HepG2 (cell line): ENCODE data around the gene BEGAIN.

Experiments used
- CTCF ChIP-seq: sonication (generic); formaldehyde crosslinking; IDR thresholded peaks from 2 replicates; pipeline ENCODE4 v1.5.0; 2020; ENCODE audit warnings: mild to moderate bottlenecking, missing genetic modification reagents, moderate library complexity
- EZH2 ChIP-seq: conservative IDR thresholded peaks from 2 replicates; pipeline ENCODE4 v1.6.1; 2012; ENCODE audit warnings: mild to moderate bottlenecking, low read depth, low read length, moderate library complexity
- HINFP ChIP-seq: sonication (generic); formaldehyde crosslinking; IDR thresholded peaks from 2 replicates; pipeline ENCODE4 v1.4.0; 2020; ENCODE audit warnings: low read depth, mild to moderate bottlenecking, missing genetic modification reagents
- HNRNPK ChIP-seq: fragments of 200-400 bp; formaldehyde crosslinking; IDR thresholded peaks from 2 replicates; pipeline ENCODE4 v1.6.1; 2018; ENCODE audit warnings: low read length, low read depth, moderate library complexity, mild to moderate bottlenecking; ENCODE audit not compliant: poor library complexity, severe bottlenecking
- MATR3 ChIP-seq: sonication (generic); formaldehyde crosslinking; IDR thresholded peaks from 2 replicates; pipeline ENCODE4 v1.4.0; 2020; ENCODE audit warnings: missing genetic modification reagents
- PCBP1 ChIP-seq: fragments of 200-400 bp; formaldehyde crosslinking; IDR thresholded peaks from 2 replicates; pipeline ENCODE4 v1.6.1; 2017; ENCODE audit warnings: mild to moderate bottlenecking, low read depth, low read length, borderline replicate concordance
- POLR2A ChIP-seq, 2 experiments: IDR thresholded peaks; 2 replicates each; pipeline ENCODE4 v1.6.1; 2011; ENCODE audit warnings: low read depth in 2 of 2, low read length in 2 of 2, mild to moderate bottlenecking in 1 of 2, moderate library complexity in 1 of 2; ENCODE audit not compliant: insufficient read depth in 1 of 2
- SNAI1 ChIP-seq: sonication (generic); formaldehyde crosslinking; IDR thresholded peaks from 2 replicates; pipeline ENCODE4 v1.5.0; 2020; ENCODE audit warnings: mild to moderate bottlenecking, missing genetic modification reagents, borderline replicate concordance
- ZNF121 ChIP-seq: sonication (generic); formaldehyde crosslinking; IDR thresholded peaks from 2 replicates; pipeline ENCODE4 v1.5.0; 2020; ENCODE audit warnings: mild to moderate bottlenecking, missing genetic modification reagents
- ZNF501 ChIP-seq: sonication (generic); formaldehyde crosslinking; IDR thresholded peaks from 2 replicates; pipeline ENCODE4 v1.5.1; 2020; ENCODE audit warnings: mild to moderate bottlenecking, moderate library complexity, missing genetic modification reagents
- ZNF761 ChIP-seq: sonication (generic); formaldehyde crosslinking; conservative IDR thresholded peaks from 2 replicates; pipeline ENCODE4 v1.4.0; 2020; ENCODE audit warnings: mild to moderate bottlenecking, missing genetic modification reagents
- ZNF777 ChIP-seq: sonication (generic); formaldehyde crosslinking; IDR thresholded peaks from 2 replicates; pipeline ENCODE4 v1.4.0; 2020; ENCODE audit warnings: missing genetic modification reagents
- ZSCAN21 ChIP-seq: sonication (generic); formaldehyde crosslinking; IDR thresholded peaks from 2 replicates; pipeline ENCODE4 v1.8.0; 2022; ENCODE audit warnings: mild to moderate bottlenecking, missing genetic modification reagents, moderate library complexity, borderline replicate concordance

- no peak for TF ChIP-seq SNAI1 (CRISPR knock-in tag)
- no peak for TF ChIP-seq HINFP (CRISPR knock-in tag)
- TF ChIP-seq HNRNPK, result no peak
- TF ChIP-seq CTCF (CRISPR knock-in tag), result no peak
- no peak for TF ChIP-seq ZSCAN21 (CRISPR knock-in tag)
- TF ChIP-seq ZNF777 (CRISPR knock-in tag), result no peak
- no peak for TF ChIP-seq MATR3 (CRISPR knock-in tag)
- TF ChIP-seq ZNF761 (CRISPR knock-in tag), result no peak
- TF ChIP-seq POLR2A (IDR thresholded peaks at IDR 0.05; ENCODE audit: insufficient read depth in 1 of 2, low read depth in 2 of 2, low read length in 2 of 2), result no peak
- TF ChIP-seq ZNF121, result no peak
- TF ChIP-seq PCBP1, result no peak
- no peak for TF ChIP-seq EZH2
- TF ChIP-seq ZNF501 (CRISPR knock-in tag), result no peak
These were observed 29.0 kb downstream of the BEGAIN start for GRCh38 chr14:100558226-100558625.
